Activated T-helper 9 cell treated with anti-CD3 and anti-CD28 coated beads, Interleukin-2, amount 50 U/mL, for 16 hours (primary cell): ENCODE data around the gene PLPP1.
A peak's percentile ranks its signal among the peaks of the same experiment; 100 is the strongest.

Experiments used
- DNase-seq: peaks from one replicate; pipeline ENCODE4 v3.0.0-alpha.2; 2020; ENCODE audit warnings: low read depth

PLPP1 gene

DNA sequence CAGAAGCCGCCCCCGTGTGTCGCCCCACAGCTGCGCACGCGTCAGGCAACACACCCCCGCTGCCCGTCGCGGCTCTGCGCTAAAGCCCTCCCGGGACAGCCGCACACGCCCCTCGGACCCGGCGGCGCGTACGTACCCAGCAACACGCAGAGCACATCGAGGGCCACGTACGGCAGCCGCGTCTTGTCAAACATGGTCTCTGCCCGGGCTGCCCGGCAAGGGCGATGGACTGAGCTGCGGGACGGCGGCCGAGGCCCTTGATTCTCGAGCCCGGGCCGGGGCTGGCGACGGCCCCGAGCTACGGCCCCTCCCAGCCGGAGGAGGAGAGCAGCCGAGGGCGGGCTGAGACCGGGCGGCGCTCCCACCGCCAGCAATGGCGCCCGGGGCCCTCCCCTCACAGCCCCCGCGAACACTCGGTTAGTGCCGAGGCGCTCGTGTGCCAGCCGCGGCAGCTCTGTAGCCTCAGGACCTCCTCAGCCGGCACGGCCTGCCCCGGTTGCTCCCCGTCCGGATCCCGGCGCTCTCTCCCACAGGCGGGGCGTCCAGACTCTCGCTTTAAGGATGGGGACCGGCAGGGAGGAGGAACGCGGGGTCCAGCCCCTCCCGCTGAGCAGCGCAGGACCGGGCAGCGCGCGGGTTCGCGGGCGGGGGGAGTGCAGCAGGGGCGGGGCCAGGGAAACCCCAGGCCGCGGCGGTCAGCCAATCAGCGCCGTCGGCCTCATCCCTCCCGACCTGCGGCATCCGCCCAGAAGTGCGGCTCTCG lies at the start of gene PLPP1:
Gene PLPP1, minus strand, starts transcription at position 529 of the 763 bp plus-strand sequence. Its CDS starts 335 bp downstream, at position 194.
- peak; percentile 82 for DNase-seq

DNA sequence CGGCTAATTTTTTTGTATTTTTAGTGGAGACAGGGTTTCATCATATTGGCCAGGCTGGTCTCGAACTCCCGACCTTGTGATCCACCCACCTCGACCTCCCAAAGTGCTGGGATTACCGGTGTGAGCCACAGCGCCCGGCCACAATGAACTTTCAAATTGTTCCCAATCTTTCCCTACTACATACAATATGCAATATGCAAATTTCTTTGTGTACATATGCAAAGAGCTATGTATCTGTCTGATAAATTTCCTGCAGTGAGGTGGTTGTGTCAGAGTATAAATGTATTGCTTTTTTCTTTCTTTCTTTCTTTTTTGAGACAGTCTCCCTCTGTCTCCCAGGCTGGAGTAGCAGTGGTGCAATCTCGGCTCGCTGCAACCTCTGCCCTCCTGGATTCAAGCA lies 48.8 kb upstream of the PLPP1 start:
- DNase-seq: no peak

DNA sequence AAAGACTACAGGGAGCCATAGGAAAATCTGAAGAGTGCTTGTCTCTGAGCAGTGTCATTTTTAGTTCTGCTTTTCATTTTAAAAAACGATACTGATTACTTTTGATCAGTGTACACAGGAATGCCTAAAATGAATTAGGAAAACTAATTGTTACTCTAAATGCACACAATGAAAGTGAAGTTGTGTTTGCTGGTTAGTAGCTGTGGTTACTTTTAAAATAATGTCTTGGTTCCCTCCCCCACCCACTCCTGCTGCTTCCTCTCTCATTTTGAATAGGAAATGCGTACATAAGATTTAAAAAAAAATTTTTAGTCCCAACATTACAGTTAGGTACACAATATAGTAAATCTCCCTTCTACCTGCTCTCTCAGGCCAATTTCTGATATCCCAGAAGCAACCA lies 47.5 kb upstream of the PLPP1 start:
- DNase-seq: no peak

DNA sequence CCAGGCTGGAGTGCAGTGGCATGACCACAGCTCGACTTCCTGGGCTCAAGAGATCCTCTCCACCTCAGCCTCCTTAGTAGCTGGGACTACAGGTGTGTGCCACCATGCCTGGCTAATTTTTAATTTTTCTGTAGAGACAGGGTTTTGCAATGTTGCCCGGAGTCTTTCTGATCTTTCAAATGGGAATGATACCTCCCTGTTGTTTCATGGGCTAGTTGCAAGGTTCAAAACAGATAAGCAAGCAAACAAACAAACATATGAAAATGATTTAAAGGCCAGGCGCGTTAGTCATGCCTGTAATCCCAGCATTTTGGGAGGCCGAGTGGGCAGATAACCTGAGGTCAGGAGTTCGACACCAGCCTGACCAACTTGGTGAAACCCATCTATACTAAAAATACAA lies 45.3 kb upstream of the PLPP1 start:
- no peak for DNase-seq

DNA sequence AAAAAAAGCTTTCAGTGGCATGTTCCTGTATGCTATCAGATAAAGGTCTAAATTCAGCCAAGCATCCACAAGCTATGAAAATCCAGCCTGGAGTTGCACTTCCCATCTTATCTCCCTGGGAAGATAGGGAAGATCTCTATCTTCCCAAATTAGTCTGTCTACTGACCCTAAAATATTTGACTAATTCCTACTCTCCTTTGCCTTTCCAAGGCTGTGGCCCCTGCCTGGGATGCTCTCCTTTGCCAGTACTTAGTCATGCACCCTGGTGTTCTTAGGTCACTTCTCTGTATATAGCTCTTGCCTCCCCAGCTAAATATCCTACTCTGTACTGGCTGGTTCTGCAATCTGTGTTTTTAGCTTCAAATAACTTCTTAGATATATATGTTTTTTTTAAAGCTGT lies 44.0 kb upstream of the PLPP1 start:
- no peak for DNase-seq

DNA sequence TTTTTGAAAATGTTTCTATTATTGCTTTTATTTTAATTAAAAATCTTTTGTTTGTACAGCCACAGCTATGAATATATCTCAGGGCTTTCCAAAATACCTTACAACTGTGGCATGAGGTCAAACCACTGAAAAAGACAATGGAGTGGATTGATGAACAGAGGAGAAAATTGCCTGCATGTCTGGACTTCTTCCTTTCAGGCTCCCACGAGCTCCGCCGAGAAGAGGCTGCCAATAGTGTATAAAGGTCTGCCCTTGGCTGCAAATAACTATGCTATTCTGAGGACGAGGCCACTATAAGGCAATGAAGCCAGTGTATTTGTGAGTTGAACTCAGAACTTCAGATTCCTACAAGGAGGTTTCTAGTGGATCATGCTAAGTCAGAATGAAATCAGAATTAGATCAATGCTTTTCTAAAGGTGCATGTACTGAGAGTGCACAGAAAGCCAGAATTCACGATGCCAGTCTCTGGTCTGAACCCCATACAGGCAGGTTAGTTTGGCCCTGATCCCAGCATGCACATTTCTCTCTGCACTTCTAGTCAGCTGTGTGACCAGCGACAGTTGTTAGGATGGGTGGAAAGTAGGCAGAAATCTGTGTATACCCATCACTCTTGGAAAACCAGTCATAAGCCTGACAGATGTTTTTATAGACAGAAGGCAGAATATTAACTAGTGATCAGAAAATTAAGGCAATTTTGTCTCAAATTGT lies 42.7 kb upstream of the PLPP1 start:
- no peak for DNase-seq

DNA sequence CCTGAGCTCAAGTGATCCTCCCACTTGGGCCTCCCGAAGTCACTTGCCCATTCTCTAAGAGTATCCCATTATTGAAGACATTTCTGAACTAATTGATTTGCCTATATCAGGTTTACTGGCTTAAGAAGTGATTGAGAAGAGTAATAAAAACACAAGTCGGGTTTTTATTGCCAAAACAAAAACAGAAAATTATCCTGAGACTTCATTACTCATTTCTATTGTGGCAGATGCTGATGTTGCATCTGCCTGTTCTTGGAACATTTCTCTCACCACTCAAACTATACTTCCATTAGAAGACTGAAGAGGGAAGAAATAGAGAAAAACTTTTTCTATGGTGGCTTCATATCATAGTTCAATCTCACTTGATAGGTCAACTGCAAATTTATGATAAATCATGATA lies 41.9 kb upstream of the PLPP1 start:
- no peak for DNase-seq

DNA sequence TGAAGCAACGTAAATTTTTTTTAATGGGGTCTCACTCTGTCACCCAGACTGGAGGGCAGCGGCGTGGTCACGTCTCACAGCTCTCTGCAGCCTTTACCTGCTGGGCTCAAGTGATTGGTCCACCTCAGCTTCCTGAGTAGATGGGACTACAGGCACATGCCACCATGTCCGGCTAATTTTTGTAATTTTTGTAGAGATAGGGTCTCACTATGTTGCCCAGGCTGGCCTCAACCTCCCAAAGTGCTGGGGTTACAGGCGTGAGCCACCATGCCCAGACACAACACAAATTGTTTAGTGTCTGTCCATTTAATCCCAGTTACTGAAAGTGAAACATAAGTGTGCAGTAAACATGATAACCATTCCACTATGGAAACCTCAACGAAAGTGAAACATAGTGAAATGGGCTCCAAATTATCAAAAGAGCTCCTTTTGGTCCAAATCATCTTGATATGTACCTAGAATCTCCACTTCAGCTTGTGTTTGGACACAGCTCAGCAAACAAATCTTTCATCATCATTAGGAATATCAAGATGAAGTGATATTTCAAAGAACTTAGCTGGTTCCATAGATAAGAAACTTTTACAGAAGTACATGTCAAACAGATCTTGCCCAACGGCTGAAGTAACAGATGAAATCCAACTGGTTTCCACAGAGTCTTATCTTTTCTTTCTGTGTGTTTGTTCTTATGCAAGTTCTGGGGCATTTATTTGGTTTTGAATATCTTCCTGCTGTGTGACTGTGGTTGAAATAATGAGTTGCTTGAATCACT lies 41.2 kb upstream of the PLPP1 start:
- DNase-seq: no peak

DNA sequence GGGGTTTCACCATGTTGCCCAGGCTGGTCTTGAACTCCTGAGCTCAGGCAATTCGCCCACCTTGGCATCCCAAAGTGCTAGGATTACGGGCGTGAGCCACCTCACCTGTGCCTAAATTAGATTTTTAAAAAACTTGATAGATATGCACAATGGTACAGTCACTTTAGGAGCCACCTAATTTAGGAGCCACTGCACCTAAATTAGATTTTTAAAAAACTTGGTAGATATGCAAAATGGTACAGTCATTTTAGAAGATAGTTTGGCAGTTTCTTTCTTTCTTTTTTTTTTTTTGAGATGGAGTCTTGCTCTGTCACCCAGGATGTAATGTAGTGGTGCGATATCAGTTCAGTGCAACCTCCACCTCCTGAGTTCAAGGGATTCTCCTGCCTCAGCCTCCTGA lies 37.8 kb upstream of the PLPP1 start:
- DNase-seq: no peak

DNA sequence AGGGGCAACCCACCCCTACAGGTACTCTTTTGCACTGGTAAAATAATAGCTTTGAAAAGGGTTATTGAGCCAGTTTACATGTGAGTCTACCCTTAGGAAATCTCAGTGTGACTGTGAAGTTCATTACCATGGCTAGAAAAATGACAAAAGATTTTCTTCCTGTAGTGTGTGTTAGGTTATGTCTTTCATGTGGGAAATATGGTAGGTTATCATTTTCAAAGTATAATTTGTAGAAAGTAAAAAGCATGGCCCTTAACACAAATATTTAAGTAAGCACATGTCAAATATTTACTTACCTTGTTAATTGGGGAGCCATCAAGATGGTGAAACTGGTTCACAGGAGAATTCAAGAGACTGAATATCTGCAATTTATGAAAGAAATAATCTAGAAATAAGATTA lies 37.3 kb upstream of the PLPP1 start:
- no peak for DNase-seq

DNA sequence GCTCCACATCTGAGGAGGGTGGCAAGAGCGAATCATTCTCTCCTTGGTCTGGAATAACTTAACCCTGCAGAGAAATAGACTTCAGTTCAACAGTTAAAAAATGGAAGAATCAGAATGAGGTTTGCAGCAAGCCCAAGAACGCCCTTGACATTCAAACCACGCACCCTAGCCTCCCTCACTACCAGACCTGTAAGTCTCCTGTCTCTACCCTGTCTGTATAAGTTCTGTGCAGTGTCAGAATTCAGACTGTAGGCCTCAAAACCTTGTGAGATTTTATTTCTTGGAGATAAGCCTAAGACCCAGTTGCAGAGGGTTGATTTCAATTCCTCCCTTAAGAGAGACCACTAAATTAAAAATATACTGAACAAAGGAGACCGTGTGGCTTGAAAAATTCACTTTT lies 35.8 kb upstream of the PLPP1 start:
- no peak for DNase-seq

DNA sequence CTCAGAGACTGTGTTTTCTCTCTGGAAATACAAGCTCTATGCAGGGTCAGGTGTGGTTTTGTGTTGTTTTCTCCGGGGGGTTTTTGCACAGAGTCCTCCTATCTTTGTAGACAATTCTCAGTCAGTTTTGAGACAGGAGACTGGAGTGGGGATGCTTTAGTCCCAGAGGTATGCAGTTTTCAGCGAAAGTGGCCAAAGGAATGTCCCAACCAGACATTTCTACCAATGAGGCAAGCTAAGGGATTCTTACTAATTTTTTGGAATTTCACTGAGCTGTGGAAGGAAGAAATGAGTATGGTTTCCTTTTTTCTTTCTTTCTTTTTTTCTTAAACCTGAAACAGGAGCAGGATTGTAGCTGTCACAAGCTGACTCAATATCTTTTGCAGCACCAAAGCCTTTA lies 35.3 kb upstream of the PLPP1 start:
- DNase-seq: no peak

DNA sequence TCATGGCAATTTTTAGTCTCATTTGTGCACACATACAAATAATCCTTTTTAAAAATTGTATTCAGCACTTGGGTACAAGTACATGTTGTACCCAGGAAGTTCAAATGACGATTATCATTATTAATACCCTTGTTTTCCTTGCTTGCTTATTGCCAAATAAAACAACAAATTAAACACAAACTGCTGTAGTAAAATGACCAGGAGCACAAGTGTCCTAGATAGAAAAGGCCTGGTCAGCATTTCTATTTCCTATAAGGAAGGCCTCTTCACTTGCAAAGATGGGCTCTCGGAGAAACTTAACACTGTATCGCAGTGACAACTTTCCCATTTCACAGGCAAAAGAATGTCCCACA lies 34.7 kb upstream of the PLPP1 start:
- no peak for DNase-seq

DNA sequence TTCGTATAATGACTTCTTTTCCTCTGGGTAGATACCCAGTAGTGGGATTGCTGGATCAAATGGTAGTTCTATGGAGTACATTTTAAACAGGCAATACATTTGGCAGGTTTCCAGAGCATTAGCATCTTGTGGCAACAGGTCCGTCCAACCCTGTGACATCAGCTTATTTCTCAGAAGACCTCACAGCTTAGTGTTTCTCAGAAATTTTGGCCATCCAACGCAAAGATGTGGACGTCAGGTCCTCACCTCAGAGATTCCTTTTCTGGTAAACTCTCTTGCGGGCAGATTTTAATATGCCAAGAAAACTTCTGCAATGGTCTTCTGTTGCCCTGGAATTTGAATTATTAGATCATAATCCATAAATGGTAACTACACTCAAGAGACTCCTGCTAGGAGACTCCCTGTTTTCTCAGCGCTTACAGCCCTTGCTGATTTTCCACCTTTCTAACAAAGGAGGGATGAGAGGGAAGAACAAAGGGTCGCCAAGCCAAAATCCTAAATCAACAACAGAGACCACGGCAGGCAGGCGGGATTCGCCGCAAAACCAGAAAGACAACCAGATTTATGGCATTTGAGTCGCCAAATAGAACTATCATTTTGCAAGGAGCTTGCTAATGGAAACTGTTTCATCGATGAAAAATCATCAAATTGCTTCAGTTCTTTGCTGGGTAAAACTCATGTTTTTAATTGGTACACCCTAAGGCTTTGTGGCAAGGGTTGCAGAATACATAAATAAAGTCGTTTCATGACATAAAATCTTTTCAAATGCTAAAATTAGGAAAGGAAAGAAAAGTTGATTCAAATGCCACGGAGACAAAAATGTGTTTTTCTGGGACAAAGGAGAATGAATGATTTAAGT lies 34.1 kb upstream of the PLPP1 start:
- no peak for DNase-seq

DNA sequence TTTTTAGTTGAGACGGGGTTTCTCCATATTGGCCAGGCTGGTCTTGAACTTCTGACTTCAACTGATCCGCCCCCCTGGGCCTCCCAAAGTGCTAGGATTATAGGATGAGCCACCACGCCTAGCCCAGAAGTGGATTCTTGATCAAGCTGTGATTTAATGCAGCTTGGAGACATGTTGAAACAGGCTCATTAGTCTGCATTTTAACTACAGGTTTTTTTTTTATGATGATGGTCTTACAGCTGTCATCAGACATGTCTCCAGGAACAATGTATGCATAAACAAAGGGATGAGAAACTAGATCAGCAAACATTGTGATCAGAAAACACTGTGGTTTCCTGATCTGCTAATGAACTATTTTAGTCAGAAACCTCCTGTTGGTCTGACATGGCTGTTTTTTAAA lies 30.0 kb upstream of the PLPP1 start:
- DNase-seq: no peak

DNA sequence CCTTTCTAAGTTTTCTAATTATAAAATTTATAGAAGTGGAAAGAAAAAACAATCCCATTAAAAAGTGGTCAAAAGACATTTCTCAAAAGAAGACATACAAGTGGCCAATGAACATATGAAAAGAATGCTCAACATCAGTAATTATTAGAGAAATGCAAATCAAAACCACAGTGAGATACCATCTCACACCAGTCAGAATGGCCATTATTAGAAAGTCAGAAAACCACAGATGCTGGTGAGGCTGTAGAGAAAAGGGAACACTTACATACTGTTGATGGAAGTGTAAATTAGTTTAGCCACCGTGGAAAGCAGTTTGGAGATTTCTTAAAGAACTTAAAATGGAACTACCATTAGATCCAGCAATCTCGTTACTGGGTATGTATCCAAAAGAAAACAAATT lies 23.7 kb upstream of the PLPP1 start:
- DNase-seq: no peak

DNA sequence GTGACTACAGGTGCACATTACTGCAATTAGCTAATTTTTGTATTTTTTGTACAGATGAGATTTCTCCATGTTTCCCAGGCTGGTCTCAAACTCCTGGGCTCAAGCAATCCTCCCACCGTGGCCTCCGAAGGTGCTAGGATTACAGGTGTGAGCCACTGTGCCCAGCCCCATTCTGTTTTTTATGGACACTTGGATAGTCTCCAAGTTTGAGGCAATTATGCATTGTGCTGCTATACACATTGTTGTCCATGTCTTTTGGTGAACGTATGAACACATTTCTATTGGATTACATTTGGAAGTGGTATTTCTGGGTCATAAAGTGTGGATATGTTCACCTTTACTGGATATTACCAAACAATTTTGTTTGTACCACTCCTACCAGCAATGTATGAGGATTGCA lies 22.4 kb upstream of the PLPP1 start:
- no peak for DNase-seq

DNA sequence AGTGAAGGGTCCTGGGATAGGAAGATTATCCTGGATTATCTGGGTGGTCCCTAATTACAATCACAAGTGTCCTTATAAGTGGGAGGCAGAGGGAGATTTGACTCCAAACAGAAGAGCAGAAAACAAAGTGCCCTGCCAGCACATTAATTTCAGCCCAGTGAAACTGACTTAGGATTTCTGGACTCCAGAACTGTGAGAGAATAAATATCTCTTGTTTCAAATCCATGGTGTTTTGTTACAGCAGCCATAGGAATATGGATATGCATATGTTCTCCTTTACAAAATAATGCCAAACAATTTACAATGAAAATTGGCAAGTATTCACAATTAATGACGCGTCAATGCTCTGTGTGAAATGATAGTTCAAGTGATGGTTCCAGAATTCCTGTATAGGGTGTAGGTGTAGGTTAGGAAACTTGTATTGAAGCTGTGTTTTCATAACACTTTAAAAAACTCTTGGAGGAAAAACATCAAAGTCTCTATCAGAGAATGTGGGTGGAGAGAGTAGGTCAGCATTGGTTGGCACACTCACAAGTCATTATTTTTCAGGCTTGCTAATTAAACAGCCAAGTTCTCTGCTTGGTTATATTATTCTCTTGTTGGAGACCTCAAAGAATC lies 19.9 kb upstream of the PLPP1 start:
- no peak for DNase-seq

DNA sequence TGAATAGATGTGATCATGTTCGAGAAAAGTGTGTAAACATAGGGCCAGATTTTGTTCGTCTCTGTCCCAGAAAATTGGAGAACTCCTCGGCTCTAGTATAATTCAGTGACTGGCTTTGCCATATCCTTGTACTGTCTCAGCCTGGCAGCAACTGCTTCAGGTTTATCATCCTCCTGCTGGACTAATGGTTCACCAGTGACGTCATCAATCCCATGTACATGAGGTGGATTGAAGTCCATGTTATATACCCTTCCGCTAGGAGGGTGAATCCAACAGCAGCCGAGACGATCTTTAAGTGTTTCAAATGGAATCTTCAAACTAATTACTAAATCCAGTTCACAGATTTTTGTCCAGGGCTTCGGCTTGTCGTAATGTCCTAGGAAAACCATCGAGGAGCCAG lies 17.1 kb upstream of the PLPP1 start:
- no peak for DNase-seq

DNA sequence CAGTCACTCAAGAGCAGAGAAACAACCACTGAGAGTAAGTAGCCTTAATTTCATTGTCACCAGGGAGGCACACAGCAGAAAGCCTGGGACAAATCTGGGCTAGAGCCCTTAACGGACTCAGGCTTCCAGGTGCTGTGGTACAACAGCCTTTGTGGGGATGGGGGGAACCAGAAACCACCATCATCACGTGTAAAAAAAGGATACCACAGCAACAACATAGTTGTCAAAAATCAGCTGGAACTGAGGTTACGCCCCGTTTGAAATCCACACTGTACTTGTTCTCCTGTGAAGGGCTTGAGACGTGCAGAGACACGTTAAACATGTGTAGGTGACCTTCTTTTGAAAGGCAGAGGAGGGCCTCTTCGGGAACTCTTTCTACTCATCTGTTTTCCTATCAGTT lies 16.6 kb upstream of the PLPP1 start:
- DNase-seq: no peak

DNA sequence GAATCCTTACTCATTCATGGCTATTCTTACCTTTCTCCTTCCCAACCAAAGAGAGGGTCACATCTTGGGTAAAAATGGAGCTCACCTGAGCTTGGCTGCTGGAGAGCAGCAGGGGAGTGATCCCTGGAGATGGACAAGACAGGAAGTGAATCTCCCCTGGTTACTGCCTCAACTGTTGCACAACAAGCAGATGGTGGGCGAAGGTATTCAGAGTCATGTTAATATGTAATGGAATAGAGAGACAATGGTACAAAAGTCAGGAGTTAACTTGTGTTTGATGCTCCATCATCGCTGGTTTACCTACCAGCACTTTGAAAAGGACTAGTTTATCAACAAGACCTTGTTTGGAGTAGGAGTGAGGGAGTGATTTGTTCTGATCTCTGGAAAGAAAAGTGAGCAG lies 13.0 kb upstream of the PLPP1 start:
- no peak for DNase-seq

DNA sequence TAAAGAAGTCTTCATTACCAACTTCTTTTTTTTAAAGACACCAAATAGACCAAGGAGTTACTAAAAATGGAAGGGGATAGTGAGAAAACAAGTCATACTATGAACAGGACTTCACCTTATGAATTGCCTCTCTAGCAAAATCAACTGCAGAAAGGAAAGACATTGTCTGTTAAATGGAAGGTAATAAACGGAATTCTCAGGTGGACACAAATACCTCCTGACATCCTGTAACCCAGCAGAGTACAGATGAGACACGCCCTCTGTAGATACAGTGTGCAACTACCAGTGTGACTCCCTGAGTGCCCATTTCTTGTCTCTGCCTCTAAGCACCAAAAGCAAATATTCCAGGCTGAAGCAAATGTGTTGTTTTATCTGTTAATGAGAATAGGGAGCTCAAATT lies 12.2 kb upstream of the PLPP1 start:
- DNase-seq: no peak
